Muscle layer of colon (tissue), 2 donors: Measurements from ENCODE around the gene SLC24A3.

Source experiments
- H3K27ac ChIP-seq: one replicate; pipeline ENCODE4 v1.7.0; 2013; ENCODE audit warnings: low read depth, mild to moderate bottlenecking, low read length, moderate library complexity
- H3K27me3 ChIP-seq, 2 donors: one replicate each; pipeline ENCODE4 v1.7.0; 2013; ENCODE audit warnings: low read length in 2 of 2, mild to moderate bottlenecking in 2 of 2; ENCODE audit not compliant: insufficient read depth in 2 of 2, control insufficient read depth in 1 of 2
- H3K36me3 ChIP-seq: one replicate; pipeline ENCODE4 v1.7.0; 2013; ENCODE audit warnings: mild to moderate bottlenecking, low read length; ENCODE audit not compliant: insufficient read depth
- H3K4me1 ChIP-seq: one replicate; pipeline ENCODE4 v1.7.0; 2013; ENCODE audit warnings: mild to moderate bottlenecking, low read length; ENCODE audit not compliant: insufficient read depth
- H3K4me3 ChIP-seq, 2 donors: one replicate each; pipeline ENCODE4 v1.7.0; 2013; ENCODE audit warnings: low read length in 2 of 2, low read depth in 1 of 2, mild to moderate bottlenecking in 1 of 2, moderate library complexity in 1 of 2
- H3K9ac ChIP-seq: one replicate; pipeline ENCODE4 v1.7.0; 2013; ENCODE audit warnings: low read length
- H3K9me3 ChIP-seq: one replicate; pipeline ENCODE4 v1.7.0; 2013; ENCODE audit warnings: mild to moderate bottlenecking, low read length
- donor health status: abdominal sarcoma.
- donor health status: Adenocarcinoma of cecum.

Gene SLC24A3

GRCh38 chr20:19419396-19419795 is 207.0 kb downstream of the SLC24A3 start:
- Histone ChIP-seq H3K36me3 (no peaks in the 10 kb centered on the region), H3K27me3 (no peaks in the 10 kb centered on the region), H3K4me1 (peaks cover 14% of the 10 kb centered on the region), H3K9me3 (no peaks in the 10 kb centered on the region), H3K4me3 (no peak overlapping the region), H3K9ac (no peak overlapping the region), H3K27ac (no peak overlapping the region)

- H3K9ac ChIP-seq = no peak overlapping the region
- H3K27me3 ChIP-seq = no peaks in the 10 kb centered on the region
- H3K36me3 ChIP-seq = no peaks in the 10 kb centered on the region
- H3K4me3 ChIP-seq = no peak overlapping the region
- H3K9me3 ChIP-seq = no peaks in the 10 kb centered on the region
- peaks cover 24% of the 10 kb centered on the region for H3K4me1 ChIP-seq
- H3K27ac ChIP-seq = no peak overlapping the region
Measured at GRCh38 chr20:19423097-19423899, 210.9 kb downstream of the SLC24A3 start.

- H3K27ac ChIP-seq = no peak overlapping the region
- H3K9ac ChIP-seq = no peak overlapping the region
- H3K4me3 ChIP-seq = no peak overlapping the region
- no peaks in the 10 kb centered on the region for H3K9me3 ChIP-seq
- H3K36me3 ChIP-seq = no peaks in the 10 kb centered on the region
- H3K27me3 ChIP-seq = no peaks in the 10 kb centered on the region
- peaks cover 29% of the 10 kb centered on the region for H3K4me1 ChIP-seq
Measured at GRCh38 chr20:19423900-19424620, 211.6 kb downstream of the SLC24A3 start.

GRCh38 chr20:19426356-19426755 is 213.9 kb downstream of the SLC24A3 start:
- no peak overlapping the region for H3K9ac ChIP-seq
- no peaks in the 10 kb centered on the region for H3K36me3 ChIP-seq
- H3K27ac ChIP-seq = no peak overlapping the region
- H3K4me3 ChIP-seq = no peak overlapping the region
- no peaks in the 10 kb centered on the region for H3K27me3 ChIP-seq
- peaks cover 32% of the 10 kb centered on the region for H3K4me1 ChIP-seq
- no peaks in the 10 kb centered on the region for H3K9me3 ChIP-seq

- no peaks in the 10 kb centered on the region for H3K36me3 ChIP-seq
- H3K4me3 ChIP-seq = no peak overlapping the region
- H3K4me1 ChIP-seq = peaks cover 32% of the 10 kb centered on the region
- no peaks in the 10 kb centered on the region for H3K27me3 ChIP-seq
- H3K27ac ChIP-seq = no peak overlapping the region
- no peak overlapping the region for H3K9ac ChIP-seq
- H3K9me3 ChIP-seq = no peaks in the 10 kb centered on the region
Measured at GRCh38 chr20:19427480-19427879, 215.0 kb downstream of the SLC24A3 start.

- Histone ChIP-seq H3K27ac (no peak overlapping the region), H3K4me1 (peaks cover 32% of the 10 kb centered on the region)
Measured at GRCh38 chr20:19427913-19428312, 215.5 kb downstream of the SLC24A3 start.

GRCh38 chr20:19428324-19428723 is 215.9 kb downstream of the SLC24A3 start:
- Histone ChIP-seq H3K9ac (no peak overlapping the region), H3K4me1 (peaks cover 30% of the 10 kb centered on the region), H3K36me3 (no peaks in the 10 kb centered on the region), H3K27me3 (no peaks in the 10 kb centered on the region), H3K27ac (no peak overlapping the region), H3K4me3 (no peak overlapping the region), H3K9me3 (no peaks in the 10 kb centered on the region)

More at GRCh38 chr20:19427913-19428312, 215.5 kb downstream of the SLC24A3 start:
- no peak overlapping the region for H3K4me3 ChIP-seq
- H3K9me3 ChIP-seq = no peaks in the 10 kb centered on the region
- H3K9ac ChIP-seq = no peak overlapping the region
- H3K36me3 ChIP-seq = no peaks in the 10 kb centered on the region
- no peaks in the 10 kb centered on the region for H3K27me3 ChIP-seq

- no peak overlapping the region for H3K4me3 ChIP-seq
- peaks cover 24% of the 10 kb centered on the region for H3K4me1 ChIP-seq
- H3K9ac ChIP-seq = no peak overlapping the region
- no peaks in the 10 kb centered on the region for H3K27me3 ChIP-seq
- H3K36me3 ChIP-seq = no peaks in the 10 kb centered on the region
- H3K27ac ChIP-seq = no peak overlapping the region
- H3K9me3 ChIP-seq = no peaks in the 10 kb centered on the region
Measured at GRCh38 chr20:19429538-19429937, 217.1 kb downstream of the SLC24A3 start.

GRCh38 chr20:19430641-19431315 is 218.3 kb downstream of the SLC24A3 start:
- H3K27ac ChIP-seq = no peak overlapping the region
- no peaks in the 10 kb centered on the region for H3K27me3 ChIP-seq
- H3K9me3 ChIP-seq = no peaks in the 10 kb centered on the region
- no peak overlapping the region for H3K9ac ChIP-seq
- no peaks in the 10 kb centered on the region for H3K36me3 ChIP-seq
- peaks cover 24% of the 10 kb centered on the region for H3K4me1 ChIP-seq
- H3K4me3 ChIP-seq = no peak overlapping the region

- H3K4me1 ChIP-seq = peaks cover 24% of the 10 kb centered on the region
- no peak overlapping the region for H3K27ac ChIP-seq
- H3K4me3 ChIP-seq = no peak overlapping the region
Measured at GRCh38 chr20:19431316-19431700, 218.9 kb downstream of the SLC24A3 start.

GRCh38 chr20:19431906-19432305 is 219.5 kb downstream of the SLC24A3 start:
- Histone ChIP-seq H3K27me3 (no peaks in the 10 kb centered on the region), H3K4me1 (peaks cover 24% of the 10 kb centered on the region), H3K36me3 (no peaks in the 10 kb centered on the region), H3K9me3 (no peaks in the 10 kb centered on the region), H3K27ac (no peak overlapping the region), H3K4me3 (no peak overlapping the region), H3K9ac (no peak overlapping the region)

More at GRCh38 chr20:19431316-19431700, 218.9 kb downstream of the SLC24A3 start:
- no peak overlapping the region for H3K9ac ChIP-seq
- H3K36me3 ChIP-seq = no peaks in the 10 kb centered on the region
- H3K27me3 ChIP-seq = no peaks in the 10 kb centered on the region
- H3K9me3 ChIP-seq = no peaks in the 10 kb centered on the region
